Suprapubic skin (tissue), 3 donors: ENCODE measurements around the gene TMEM178B.

Source experiments
- POLR2A ChIP-seq, 2 donors: fragments of 450-650 bp; IDR thresholded peaks; one replicate each; pipeline ENCODE4 v1.6.1; 2017; ENCODE audit warnings: antibody characterized with exemption in 2 of 2, mild to moderate bottlenecking in 2 of 2, moderate library complexity in 2 of 2
- TF ChIP-seq, protein P1 (sequence below), 2 donors: fragments of 200-600 bp in 1 of 2; fragments of 450-650 bp in 1 of 2; sonication (generic) in 1 of 2; IDR thresholded peaks; one replicate each; pipeline ENCODE4 v1.5.1; 2016 to 2019; ENCODE audit warnings: antibody characterized with exemption in 2 of 2, mild to moderate bottlenecking in 1 of 2, moderate library complexity in 1 of 2

DNA sequence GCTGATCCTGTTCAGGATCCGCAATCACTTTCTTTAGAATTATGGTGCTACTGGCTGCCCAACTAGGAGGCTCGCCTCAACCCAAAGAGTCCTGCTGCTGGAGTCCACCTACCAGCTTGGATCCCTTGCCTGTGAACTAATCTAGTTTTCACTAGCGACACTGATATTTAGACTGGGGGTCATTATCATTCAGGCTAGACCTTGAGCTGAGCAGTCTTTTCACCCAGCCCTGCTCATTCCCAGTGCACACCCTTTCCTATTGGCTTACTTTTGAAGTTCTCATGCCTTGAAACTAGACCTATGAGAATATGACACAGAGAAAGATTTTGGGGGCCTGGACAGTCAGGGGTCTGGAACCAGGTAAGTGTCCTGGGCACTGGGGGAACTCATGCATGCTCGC, 107.9 kb downstream of the TMEM178B start:
- TF ChIP-seq, protein P1, sequence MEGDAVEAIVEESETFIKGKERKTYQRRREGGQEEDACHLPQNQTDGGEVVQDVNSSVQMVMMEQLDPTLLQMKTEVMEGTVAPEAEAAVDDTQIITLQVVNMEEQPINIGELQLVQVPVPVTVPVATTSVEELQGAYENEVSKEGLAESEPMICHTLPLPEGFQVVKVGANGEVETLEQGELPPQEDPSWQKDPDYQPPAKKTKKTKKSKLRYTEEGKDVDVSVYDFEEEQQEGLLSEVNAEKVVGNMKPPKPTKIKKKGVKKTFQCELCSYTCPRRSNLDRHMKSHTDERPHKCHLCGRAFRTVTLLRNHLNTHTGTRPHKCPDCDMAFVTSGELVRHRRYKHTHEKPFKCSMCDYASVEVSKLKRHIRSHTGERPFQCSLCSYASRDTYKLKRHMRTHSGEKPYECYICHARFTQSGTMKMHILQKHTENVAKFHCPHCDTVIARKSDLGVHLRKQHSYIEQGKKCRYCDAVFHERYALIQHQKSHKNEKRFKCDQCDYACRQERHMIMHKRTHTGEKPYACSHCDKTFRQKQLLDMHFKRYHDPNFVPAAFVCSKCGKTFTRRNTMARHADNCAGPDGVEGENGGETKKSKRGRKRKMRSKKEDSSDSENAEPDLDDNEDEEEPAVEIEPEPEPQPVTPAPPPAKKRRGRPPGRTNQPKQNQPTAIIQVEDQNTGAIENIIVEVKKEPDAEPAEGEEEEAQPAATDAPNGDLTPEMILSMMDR (IDR thresholded peaks at IDR 0.05) = no peak
- no peak for TF ChIP-seq POLR2A (IDR thresholded peaks at IDR 0.05)
